Endothelial cell of umbilical vein (primary cell): ENCODE results near the gene CCDC3. TPM values are rescaled to one million over a fixed set of nuclear protein-coding genes. Genes with fewer than 3 reads are reported as not detected.

Source experiments
- BruUV-seq: library from RNA; stranded (reverse); fragments of 400-500 nt; replicated peaks from 2 replicates; lab custom pipeline; 2021; lab: Mats Ljungman, UMichigan
- CTCF ChIA-PET: fragments of 300-600, 350-600 bp; sonication (Branson Sonifier 250); formaldehyde crosslinking; loops from one replicate; lab custom pipeline; 2021; ENCODE audit warnings: antibody characterized with exemption, inconsistent platforms; lab: Charles Lee
- POLR2A ChIA-PET: fragments of 300-600, 350-600 bp; sonication (Branson Sonifier 250); formaldehyde crosslinking; loops from one replicate; lab custom pipeline; 2021; ENCODE audit warnings: antibody characterized with exemption, inconsistent platforms; lab: Charles Lee
- DNase-seq: peaks from one replicate; pipeline ENCODE4 v3.0.0-alpha.2; 2011; ENCODE audit warnings: low read depth, low spot score
- FAIRE-seq: peaks from 2 replicates; lab custom pipeline; 2011; peaks lifted over from hg19 to GRCh38; lab: Jason Lieb, UNC
- H2AFZ ChIP-seq: 2 replicates; pipeline ENCODE4 v1.6.0; 2012; ENCODE audit warnings: low read depth, low read length, control low read depth, inconsistent platforms
- H3K27ac ChIP-seq: 2 replicates; pipeline ENCODE4 v1.5.1; 2011; ENCODE audit warnings: low read depth, mild to moderate bottlenecking, control low read depth, low read length, moderate library complexity; ENCODE audit not compliant: insufficient read depth
- H3K27me3 ChIP-seq, 2 experiments: 2 replicates each; pipeline versions ENCODE4 v1.6.0 to v1.6.1; 2011; ENCODE audit warnings: low read length in 2 of 2, mixed read lengths in 1 of 2; ENCODE audit not compliant: control insufficient read depth in 2 of 2, insufficient read depth in 2 of 2
- H3K36me3 ChIP-seq, 2 experiments: 2 replicates in 1 of 2; 3 replicates in 1 of 2; pipeline ENCODE4 v1.5.1; 2011; ENCODE audit warnings: low read length in 2 of 2, mild to moderate bottlenecking in 1 of 2, moderate library complexity in 1 of 2; ENCODE audit not compliant: control insufficient read depth in 2 of 2, insufficient read depth in 2 of 2; ENCODE audit errors: extremely low read depth in 1 of 2
- H3K4me1 ChIP-seq: 3 replicates; pipeline ENCODE4 v1.5.1; 2011; ENCODE audit warnings: mild to moderate bottlenecking, low read length; ENCODE audit not compliant: control insufficient read depth, insufficient read depth; ENCODE audit errors: extremely low read depth
- H3K4me2 ChIP-seq: 2 replicates; pipeline ENCODE4 v1.6.1; 2011; ENCODE audit warnings: low read length, control low read depth, mixed read lengths; ENCODE audit not compliant: insufficient read depth
- H3K4me3 ChIP-seq, 3 experiments: fragments of 200-600 bp in 1 of 3; sonication (generic), shearing (Covaris generic) in 1 of 3; replicated peaks in 1 of 3; 2 replicates each; pipeline ENCODE4 v1.5.1; 2011 to 2016; ENCODE audit warnings: control low read depth in 3 of 3, low read length in 3 of 3, mild to moderate bottlenecking in 2 of 3, inconsistent platforms in 1 of 3, low read depth in 1 of 3, moderate library complexity in 1 of 3; ENCODE audit not compliant: insufficient read depth in 1 of 3
- H3K79me2 ChIP-seq: 2 replicates; pipeline ENCODE4 v1.6.0; 2012; ENCODE audit warnings: low read length, inconsistent platforms; ENCODE audit not compliant: control insufficient read depth, insufficient read depth
- H3K9ac ChIP-seq: replicated peaks from 2 replicates; pipeline ENCODE3; 2011; ENCODE audit warnings: low read length, control low read depth; ENCODE audit not compliant: insufficient read depth; ENCODE audit errors: extremely low read depth
- H3K9me1 ChIP-seq: replicated peaks from 3 replicates; pipeline ENCODE4 v1.6.0; 2011; ENCODE audit warnings: mild to moderate bottlenecking, low read length; ENCODE audit not compliant: control insufficient read depth, insufficient read depth; ENCODE audit errors: extremely low read depth
- H3K9me3 ChIP-seq: replicated peaks from 2 replicates; pipeline ENCODE4 v1.5.1; 2012; ENCODE audit warnings: low read length, inconsistent platforms; ENCODE audit not compliant: control insufficient read depth, insufficient read depth
- H4K20me1 ChIP-seq: replicated peaks from 2 replicates; pipeline ENCODE3; 2011; ENCODE audit warnings: mild to moderate bottlenecking, low read length; ENCODE audit not compliant: control insufficient read depth, insufficient read depth; ENCODE audit errors: extremely low read depth
- EZH2 ChIP-seq: IDR thresholded peaks from 2 replicates; pipeline ENCODE4 v1.6.1; 2012; ENCODE audit warnings: borderline replicate concordance, low read depth, mild to moderate bottlenecking, moderate library complexity, low read length, inconsistent platforms; ENCODE audit not compliant: severe bottlenecking
- FOS ChIP-seq: IDR thresholded peaks from 2 replicates; pipeline ENCODE4 v1.6.1; 2011; ENCODE audit warnings: mild to moderate bottlenecking, low read length, moderate library complexity, borderline replicate concordance; ENCODE audit not compliant: insufficient read depth
- GATA2 ChIP-seq: IDR thresholded peaks from 2 replicates; pipeline ENCODE4 v1.7.0; 2011; ENCODE audit warnings: low read depth, mild to moderate bottlenecking, moderate library complexity, mixed read lengths, low read length; ENCODE audit not compliant: insufficient read length, insufficient read depth
- JUN ChIP-seq: IDR thresholded peaks from 2 replicates; pipeline ENCODE4 v1.6.1; 2011; ENCODE audit warnings: borderline replicate concordance, low read depth; ENCODE audit not compliant: insufficient read length, insufficient read depth
- MYC ChIP-seq: IDR thresholded peaks from one replicate; pipeline ENCODE4 v1.6.1; 2011; ENCODE audit warnings: mild to moderate bottlenecking, low read depth, low read length
- POLR2A ChIP-seq: IDR thresholded peaks from 2 replicates; pipeline ENCODE4 v1.6.1; 2012; ENCODE audit warnings: low read depth, mild to moderate bottlenecking, control low read depth, low read length
- POLR2AphosphoS5 ChIP-seq: IDR thresholded peaks from 2 replicates; pipeline ENCODE4 v1.6.1; 2012; ENCODE audit warnings: low read depth, mild to moderate bottlenecking, control low read depth, low read length, moderate library complexity; ENCODE audit not compliant: insufficient read depth
- dilution Hi-C: fragments of 300-500 bp; cut with MboI; formaldehyde crosslinking; loops from one replicate; pipeline ENCODE4 v1.15.0; 2019; ENCODE audit warnings: low sequenced_read_pairs; ENCODE audit not compliant: extremely low pct_ligation_motif_present
- intact Hi-C: fragments of 100-400 bp; cut with micrococcal nuclease; formaldehyde crosslinking; loops from one replicate; pipeline ENCODE4 v1.10.0; 2022
- polyA plus RNA-seq, 4 experiments: library from polyadenylated mRNA; depleted of rRNA in 3 of 4; stranded (reverse) in 3 of 4; unstranded in 1 of 4; fragments of >200 nt; gene quantifications; 2 replicates each; pipeline versions ENCODE4 v1.2.1 to v1.2.3, GENCODE V29; 2011 to 2012; ENCODE audit warnings: missing spikeins in 1 of 4
- total RNA-seq: library from RNA; stranded (reverse); gene quantifications from 2 replicates; pipeline ENCODE4 v1.2.3, GENCODE V29; 2021
- TF ChIP-seq, protein P1 (sequence below): IDR thresholded peaks from 2 replicates; pipeline ENCODE4 v1.6.1; 2011; ENCODE audit not compliant: insufficient read depth, insufficient read length
- TF ChIP-seq, protein P2 (sequence below), 2 donors: IDR thresholded peaks; 1 replicate in 1 of 2; 2 replicates in 1 of 2; pipeline ENCODE4 v1.5.1; 2011; ENCODE audit warnings: low read length in 2 of 2, mild to moderate bottlenecking in 2 of 2, moderate library complexity in 2 of 2, control low read depth in 1 of 2, inconsistent platforms in 1 of 2, low read depth in 1 of 2; ENCODE audit not compliant: insufficient read depth in 1 of 2; ENCODE audit errors: extremely low read depth in 1 of 2

The CCDC3 gene
- total and polyA plus RNA-seq, 2 donors (not counting 3 experiments of a cell fraction or from before 2014, with no cell fraction given): 0.90 to 1.4 TPM

DNA sequence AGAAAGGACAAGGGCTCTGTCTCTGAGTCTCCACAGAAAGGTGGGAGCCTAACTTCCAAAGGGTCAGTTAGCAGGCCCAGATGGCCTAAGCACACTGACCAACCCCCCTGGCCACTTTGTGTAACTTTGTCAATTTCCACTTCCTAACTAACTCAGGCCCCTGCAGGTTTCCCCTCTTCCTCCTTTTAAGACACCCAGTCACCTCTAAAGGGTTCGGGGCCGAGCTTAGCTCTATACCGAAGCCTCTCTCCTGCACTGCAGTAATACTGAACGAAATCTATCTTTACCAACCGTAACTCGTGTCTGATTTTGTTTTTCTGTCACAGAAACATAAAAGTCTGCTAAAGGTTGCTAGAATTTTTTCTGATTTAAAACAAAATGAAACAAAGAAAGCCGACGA is 44.4 kb downstream of the CCDC3 start:
- Histone ChIP-seq H3K4me3 (no peak overlapping the region), H3K36me3 (no peaks in the 10 kb centered on the region), H3K9me3 (no peaks in the 10 kb centered on the region), H2AFZ (no peak overlapping the region), H3K4me2 (no peak overlapping the region), H3K4me1 (no peaks in the 10 kb centered on the region), H3K27me3 (peaks cover 2 to 8% of the 10 kb centered on the region in 2 experiments), H3K27ac (no peak overlapping the region), H3K79me2 (no peaks in the 10 kb centered on the region), H4K20me1 (no peaks in the 10 kb centered on the region), H3K9me1 (no peaks in the 10 kb centered on the region), H3K9ac (no peak overlapping the region)
- DNase-seq: no peak
- intact Hi-C loops: no loop called here
- POLR2A ChIA-PET: no interaction called here
- no TSS peak for BruUV-seq
- FAIRE-seq: no peak
- CTCF ChIA-PET: no interaction called here
- dilution Hi-C loops: no loop called here
- TF ChIP-seq POLR2A (no peak), JUN (no peak), MYC (no peak), FOS (no peak), GATA2 (no peak), EZH2 (no peak), POLR2AphosphoS5 (no peak)
- TF ChIP-seq, protein P1, sequence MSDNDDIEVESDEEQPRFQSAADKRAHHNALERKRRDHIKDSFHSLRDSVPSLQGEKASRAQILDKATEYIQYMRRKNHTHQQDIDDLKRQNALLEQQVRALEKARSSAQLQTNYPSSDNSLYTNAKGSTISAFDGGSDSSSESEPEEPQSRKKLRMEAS: no peak
- TF ChIP-seq, protein P2, sequence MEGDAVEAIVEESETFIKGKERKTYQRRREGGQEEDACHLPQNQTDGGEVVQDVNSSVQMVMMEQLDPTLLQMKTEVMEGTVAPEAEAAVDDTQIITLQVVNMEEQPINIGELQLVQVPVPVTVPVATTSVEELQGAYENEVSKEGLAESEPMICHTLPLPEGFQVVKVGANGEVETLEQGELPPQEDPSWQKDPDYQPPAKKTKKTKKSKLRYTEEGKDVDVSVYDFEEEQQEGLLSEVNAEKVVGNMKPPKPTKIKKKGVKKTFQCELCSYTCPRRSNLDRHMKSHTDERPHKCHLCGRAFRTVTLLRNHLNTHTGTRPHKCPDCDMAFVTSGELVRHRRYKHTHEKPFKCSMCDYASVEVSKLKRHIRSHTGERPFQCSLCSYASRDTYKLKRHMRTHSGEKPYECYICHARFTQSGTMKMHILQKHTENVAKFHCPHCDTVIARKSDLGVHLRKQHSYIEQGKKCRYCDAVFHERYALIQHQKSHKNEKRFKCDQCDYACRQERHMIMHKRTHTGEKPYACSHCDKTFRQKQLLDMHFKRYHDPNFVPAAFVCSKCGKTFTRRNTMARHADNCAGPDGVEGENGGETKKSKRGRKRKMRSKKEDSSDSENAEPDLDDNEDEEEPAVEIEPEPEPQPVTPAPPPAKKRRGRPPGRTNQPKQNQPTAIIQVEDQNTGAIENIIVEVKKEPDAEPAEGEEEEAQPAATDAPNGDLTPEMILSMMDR (IDR thresholded peaks at IDR 0.05; ENCODE audit: extremely low read depth in 1 of 2, insufficient read depth in 1 of 2, low read depth in 1 of 2, low read length in 2 of 2): no peak
